ENCODE measurements around the gene OR10K2. TPM values are rescaled to one million over a fixed set of nuclear protein-coding genes. Genes with fewer than 3 reads are reported as not detected.

Gene OR10K2, protein sequence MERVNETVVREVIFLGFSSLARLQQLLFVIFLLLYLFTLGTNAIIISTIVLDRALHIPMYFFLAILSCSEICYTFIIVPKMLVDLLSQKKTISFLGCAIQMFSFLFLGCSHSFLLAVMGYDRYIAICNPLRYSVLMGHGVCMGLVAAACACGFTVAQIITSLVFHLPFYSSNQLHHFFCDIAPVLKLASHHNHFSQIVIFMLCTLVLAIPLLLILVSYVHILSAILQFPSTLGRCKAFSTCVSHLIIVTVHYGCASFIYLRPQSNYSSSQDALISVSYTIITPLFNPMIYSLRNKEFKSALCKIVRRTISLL
- total RNA-seq, result not detected in 2 replicates

DNA sequence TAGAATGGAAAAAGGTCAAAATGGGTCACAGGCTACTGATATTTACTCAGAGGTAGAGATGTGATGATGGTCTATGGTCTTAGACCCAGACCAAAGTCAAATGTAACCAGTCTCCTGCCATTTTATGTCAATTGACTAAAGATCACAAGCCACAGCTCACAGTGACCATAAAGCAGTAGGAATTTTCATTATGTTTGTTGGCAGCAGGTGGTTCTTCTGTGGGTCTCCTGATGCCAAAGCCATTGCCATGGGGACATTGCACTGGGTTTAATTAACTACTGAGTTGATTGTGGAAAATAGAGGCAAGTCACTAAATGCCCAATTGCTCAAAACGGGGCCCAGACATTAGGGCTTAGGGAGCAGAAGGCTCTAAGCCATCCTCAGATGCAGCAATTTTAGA, at the start of gene OR10K2:
Gene OR10K2, minus strand, starts transcription at position 101 of the 400 bp plus-strand sequence. CDS start 5,371 bp downstream, outside the sequence.

DNA sequence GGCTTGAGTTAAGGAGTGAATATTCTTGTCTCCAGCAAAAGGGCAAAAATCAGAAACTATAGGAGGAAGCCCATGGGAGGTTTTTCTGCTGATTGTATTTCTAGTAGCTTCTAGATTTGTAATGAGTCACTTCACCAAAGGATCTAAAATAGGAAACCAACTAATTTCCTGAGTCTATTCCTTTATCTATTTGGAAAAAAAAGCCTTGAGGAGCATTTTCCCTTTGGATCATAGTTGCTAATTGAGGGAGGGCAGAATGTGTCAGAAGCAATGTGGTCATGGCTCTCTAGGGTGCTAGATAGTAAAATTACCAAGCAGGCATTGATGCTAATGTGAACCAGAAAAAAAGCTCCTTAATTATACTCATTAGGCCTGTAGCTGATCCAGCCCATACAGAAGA, 45.9 kb upstream of the OR10K2 start, which contains the start of gene OR10R2:
Gene OR10R2, plus strand, starts transcription at position 301 of the 400 bp plus-strand sequence. CDS start 106 bp downstream, outside the sequence.

DNA sequence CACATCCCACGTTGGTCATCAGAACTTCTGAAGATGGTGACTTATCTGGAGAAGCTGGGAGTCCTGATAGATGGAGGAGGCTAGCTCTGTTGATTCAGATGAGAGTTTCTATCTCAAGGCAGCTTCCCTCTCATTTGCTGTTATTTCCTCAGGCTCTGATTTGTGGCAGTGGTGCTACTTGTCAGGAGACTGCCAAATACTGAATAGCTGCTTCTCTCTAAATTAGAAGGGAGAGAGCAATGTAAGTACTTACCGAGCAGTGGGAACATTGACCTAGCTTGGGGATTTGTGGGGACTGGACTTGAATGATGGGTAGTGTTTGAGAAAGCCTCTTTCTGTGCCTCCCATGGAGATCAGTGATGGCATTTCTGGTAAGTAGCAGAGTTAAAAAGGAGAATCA, 35.5 kb upstream of the OR10K2 start, which contains the start of gene OR10K1:
Gene OR10K1, plus strand, starts transcription at position 301 of the 400 bp plus-strand sequence. CDS start 3,728 bp downstream, outside the sequence.

GRCh38 chr1:158398818-158399514, 27.1 kb downstream of the OR10K2 start, which contains the start of gene OR10T2:
Gene OR10T2, minus strand, starts transcription at chr1:158399466. Its CDS starts 0 bp downstream, at chr1:158399466.

Other genes with a start within 250 kb of the OR10K2 start
- gene CD1D, start 245.3 kb downstream of the OR10K2 start, total RNA-seq, result 5.3 and 8.0 TPM in 2 replicates
- not detected in 2 replicates for gene CD1A, start 171.8 kb downstream of the OR10K2 start, total RNA-seq
- gene CD1C, start 136.3 kb downstream of the OR10K2 start, total RNA-seq, result not detected in 2 replicates
- gene CD1B, start 94.7 kb downstream of the OR10K2 start, total RNA-seq, result not detected in 2 replicates
- gene CD1E, start 72.3 kb downstream of the OR10K2 start, total RNA-seq, result not detected in 2 replicates
- gene OR10T2, start 26.8 kb downstream of the OR10K2 start, total RNA-seq, result not detected in 2 replicates
- not detected in 2 replicates for gene OR10K1, start 35.6 kb upstream of the OR10K2 start, total RNA-seq
- not detected in 2 replicates for gene OR10R2, start 46.0 kb upstream of the OR10K2 start, total RNA-seq
- not detected in 2 replicates for gene OR6Y1, start 128.2 kb upstream of the OR10K2 start, total RNA-seq
- not detected in 2 replicates for gene OR6P1, start 144.3 kb upstream of the OR10K2 start, total RNA-seq
- not detected in 2 replicates for gene OR10X1, start 153.7 kb upstream of the OR10K2 start, total RNA-seq
- not detected in 2 replicates for gene OR10Z1, start 179.0 kb upstream of the OR10K2 start, total RNA-seq

All from smooth muscle cell of bladder (primary cell).